GM23248 (cell line): ENCODE measurements around the gene ANO4. TPM values are rescaled to one million over a fixed set of nuclear protein-coding genes. Genes with fewer than 3 reads are reported as not detected.
"Not testable (repeated sequence)": the region's sequence is repeated elsewhere in the genome, so short reads cannot be mapped to it uniquely, and the experiment has no call there.

Experiments
- DNase-seq: peaks from one replicate; pipeline ENCODE4 v3.0.0-alpha.2; 2015
- H2AFZ ChIP-seq: fragments of 200-600 bp; sonication (generic); 2 replicates; pipeline ENCODE4 v1.6.1; 2016; ENCODE audit warnings: antibody characterized with exemption
- H3F3A ChIP-seq: fragments of 200-600 bp; sonication (generic); 2 replicates; pipeline ENCODE4 v1.6.1; 2016; ENCODE audit warnings: mild to moderate bottlenecking, antibody characterized with exemption, mixed run types; ENCODE audit not compliant: insufficient read depth
- H3K27ac ChIP-seq: fragments of 200-600 bp; sonication (generic); 2 replicates; pipeline ENCODE4 v1.5.1; 2016; ENCODE audit warnings: mild to moderate bottlenecking
- H3K27me3 ChIP-seq: fragments of 200-600 bp; sonication (generic); replicated peaks from 2 replicates; pipeline ENCODE4 v1.6.1; 2016; ENCODE audit warnings: mild to moderate bottlenecking; ENCODE audit not compliant: insufficient read depth
- H3K36me3 ChIP-seq: fragments of 200-600 bp; sonication (generic); 2 replicates; pipeline ENCODE4 v1.6.1; 2016; ENCODE audit warnings: low read depth, mild to moderate bottlenecking
- H3K4me1 ChIP-seq: fragments of 200-600 bp; sonication (generic); 2 replicates; pipeline ENCODE4 v1.6.1; 2016; ENCODE audit warnings: mild to moderate bottlenecking; ENCODE audit not compliant: insufficient read depth
- H3K4me2 ChIP-seq: fragments of 200-600 bp; sonication (generic); one replicate; pipeline ENCODE4 v1.6.1; 2016; ENCODE audit warnings: mild to moderate bottlenecking; ENCODE audit not compliant: unreplicated experiment
- H3K4me3 ChIP-seq: fragments of 200-600 bp; sonication (generic); 2 replicates; pipeline ENCODE4 v1.5.1; 2016; ENCODE audit warnings: mild to moderate bottlenecking
- H3K79me2 ChIP-seq: fragments of 200-600 bp; sonication (generic); 2 replicates; pipeline ENCODE4 v1.6.1; 2016; ENCODE audit warnings: mild to moderate bottlenecking; ENCODE audit not compliant: insufficient read depth
- H3K9ac ChIP-seq: fragments of 200-600 bp; sonication (generic); 2 replicates; pipeline ENCODE4 v1.6.1; 2016; ENCODE audit warnings: mild to moderate bottlenecking
- H3K9me2 ChIP-seq: fragments of 200-600 bp; sonication (generic); 2 replicates; pipeline ENCODE4 v1.6.1; 2016; ENCODE audit warnings: mixed run types, mild to moderate bottlenecking, moderate library complexity; ENCODE audit not compliant: insufficient read depth
- H3K9me3 ChIP-seq: fragments of 200-600 bp; sonication (generic); one replicate; pipeline ENCODE4 v1.6.1; 2017; ENCODE audit warnings: low read depth
- H4K20me1 ChIP-seq: fragments of 200-600 bp; sonication (generic); 2 replicates; pipeline ENCODE4 v1.6.0; 2016; ENCODE audit not compliant: insufficient read depth
- EZH2 ChIP-seq: fragments of 200-600 bp; sonication (generic); IDR thresholded peaks from 2 replicates; pipeline ENCODE4 v1.6.1; 2018; ENCODE audit warnings: antibody characterized with exemption, mild to moderate bottlenecking; ENCODE audit not compliant: insufficient read depth, poor library complexity, severe bottlenecking
- EZH2phosphoT487 ChIP-seq: fragments of 200-600 bp; sonication (generic); IDR thresholded peaks from 2 replicates; pipeline ENCODE4 v1.6.1; 2018; ENCODE audit warnings: antibody characterized with exemption, moderate library complexity, mild to moderate bottlenecking, low read depth; ENCODE audit not compliant: insufficient read depth
- WGBS, 2 experiments: methylation state at CpG; one replicate each; pipeline ENCODE4 v1.1.6; 2015 to 2017; ENCODE audit warnings: low lambda C conversion rate in 2 of 2, low coverage in 1 of 2; ENCODE audit errors: missing lambda C conversion rate in 2 of 2; 5-methylcytosine and 5-hydroxymethylcytosine counted together
- in situ Hi-C: fragments of 300-500 bp; cut with MboI; formaldehyde crosslinking; loops from 2 replicates; pipeline ENCODE4 v1.15.0; 2020
- polyA plus RNA-seq: library from polyadenylated mRNA; unstranded; fragments of >200 nt; fragmentation: Nextera tagmentation; extraction: Ambion mirVana; gene quantifications from 2 replicates; pipeline ENCODE4 v1.2.1, GENCODE V29; 2016
- total RNA-seq: library from RNA; depleted of rRNA; stranded (reverse); fragments of >200 nt; shearing (Covaris generic); gene quantifications from 2 replicates; pipeline ENCODE4 v1.2.3, GENCODE V29; 2014

ANO4 gene
- total and polyA plus RNA-seq, 2 experiments from 2014 or later = 6.6 to 7.6 TPM

- WGBS, 2 experiments = 92 to 94% methylated on average over 3 of the region's 3 CpGs
- no peak overlapping the region for H3K4me3 ChIP-seq
These were observed 288.1 kb downstream of the ANO4 start for GRCh38 chr12:101082706-101083105.

GRCh38 chr12:101086490-101087135, 292.0 kb downstream of the ANO4 start:
- Histone ChIP-seq H3K36me3 (no peaks in the 10 kb centered on the region), H3F3A (0 out of 2 replicates have a peak, but pooled peaks cover 7% of the 10 kb centered on the region), H3K9ac (no peak overlapping the region), H3K9me3 (no peaks in the 10 kb centered on the region), H3K9me2 (no peaks in the 10 kb centered on the region), H3K27ac (0 out of 2 replicates have a peak overlapping the region, but pooled peaks have one; percentile 7), H4K20me1 (no peaks in the 10 kb centered on the region), H3K4me2 (peak overlapping the region; percentile 57), H3K4me1 (peaks cover 15% of the 10 kb centered on the region), H3K79me2 (no peaks in the 10 kb centered on the region), H3K4me3 (peak overlapping the region; percentile 53), H3K27me3 (no peaks in the 10 kb centered on the region), H2AFZ (peak overlapping the region; percentile 46; the same call in 1 of the 2 replicates)
- peak; percentile 92 for TF ChIP-seq EZH2phosphoT487
- TF ChIP-seq EZH2 = no peak
- peak; percentile 74 for DNase-seq
- 11 to 13% methylated on average over 11 of the region's 11 CpGs for WGBS, 2 experiments
- in situ Hi-C loops = no loop called here

More at GRCh38 chr12:101082706-101083105, 288.1 kb downstream of the ANO4 start:
- H3K4me1 ChIP-seq = peaks cover 15% of the 10 kb centered on the region
- H3K9ac ChIP-seq = no peak overlapping the region
- H3K4me2 ChIP-seq = no peak overlapping the region
- no peaks in the 10 kb centered on the region for H3K79me2 ChIP-seq
- TF ChIP-seq EZH2phosphoT487 (no peak), EZH2 (no peak)
- no peaks in the 10 kb centered on the region for H3K9me2 ChIP-seq
- no peaks in the 10 kb centered on the region for H3K27me3 ChIP-seq
- H3K9me3 ChIP-seq = no peaks in the 10 kb centered on the region
- no peaks in the 10 kb centered on the region for H4K20me1 ChIP-seq
- 0 out of 2 replicates have a peak, but pooled peaks cover 7% of the 10 kb centered on the region for H3F3A ChIP-seq
- H3K36me3 ChIP-seq = no peaks in the 10 kb centered on the region
- no peak overlapping the region for H3K27ac ChIP-seq
- no peak for DNase-seq
- H2AFZ ChIP-seq = no peak overlapping the region
- in situ Hi-C loops = no loop called here

GRCh38 chr12:101087920-101088319, 293.3 kb downstream of the ANO4 start:
- 80 to 88% methylated on average over 5 of the region's 5 CpGs for WGBS, 2 experiments
- H3K27ac ChIP-seq = no peak overlapping the region
- 0 out of 2 replicates have a peak, but pooled peaks cover 7% of the 10 kb centered on the region for H3F3A ChIP-seq
- no peak for TF ChIP-seq EZH2phosphoT487
- no peak for TF ChIP-seq EZH2
- no peak overlapping the region for H3K4me3 ChIP-seq
- in situ Hi-C loops = no loop called here
- peaks cover 15% of the 10 kb centered on the region for H3K4me1 ChIP-seq
- no peaks in the 10 kb centered on the region for H3K9me2 ChIP-seq
- H2AFZ ChIP-seq = no peak overlapping the region
- H3K9me3 ChIP-seq = no peaks in the 10 kb centered on the region
- H3K79me2 ChIP-seq = no peaks in the 10 kb centered on the region
- H3K9ac ChIP-seq = no peak overlapping the region
- no peak for DNase-seq
- H3K27me3 ChIP-seq = no peaks in the 10 kb centered on the region
- no peaks in the 10 kb centered on the region for H3K36me3 ChIP-seq
- no peak overlapping the region for H3K4me2 ChIP-seq
- H4K20me1 ChIP-seq = no peaks in the 10 kb centered on the region

- Histone ChIP-seq H3K27ac (no peak overlapping the region), H2AFZ (no peak overlapping the region), H3F3A (0 out of 2 replicates have a peak, but pooled peaks cover 7% of the 10 kb centered on the region), H3K4me1 (peaks cover 15% of the 10 kb centered on the region), H3K4me2 (no peak overlapping the region), H3K79me2 (no peaks in the 10 kb centered on the region), H3K27me3 (no peaks in the 10 kb centered on the region), H3K4me3 (no peak overlapping the region), H3K9ac (no peak overlapping the region), H4K20me1 (no peaks in the 10 kb centered on the region), H3K9me3 (no peaks in the 10 kb centered on the region), H3K9me2 (no peaks in the 10 kb centered on the region), H3K36me3 (no peaks in the 10 kb centered on the region)
- in situ Hi-C loops = no loop called here
- no peak for TF ChIP-seq EZH2
- no peak for TF ChIP-seq EZH2phosphoT487
- no peak for DNase-seq
- 82 to 84% methylated on average over 3 of the region's 3 CpGs for WGBS, 2 experiments
These were observed 294.7 kb downstream of the ANO4 start for GRCh38 chr12:101089271-101089670.

GRCh38 chr12:101090222-101090621, 295.6 kb downstream of the ANO4 start:
- H3F3A ChIP-seq, in situ Hi-C loops, H3K9me2 ChIP-seq, H3K9me3 ChIP-seq, H2AFZ ChIP-seq, H3K27me3 ChIP-seq, H3K4me2 ChIP-seq, H3K27ac ChIP-seq, H4K20me1 ChIP-seq, H3K79me2 ChIP-seq, H3K4me3 ChIP-seq, DNase-seq, H3K9ac ChIP-seq, H3K36me3 ChIP-seq: not testable (repeated sequence)
- peaks cover 15% of the 10 kb centered on the region for H3K4me1 ChIP-seq
- WGBS, 2 experiments = 89 to 92% methylated on average over 4 of the region's 4 CpGs
